Activated CD4-positive, alpha-beta T cell treated with anti-CD3 and anti-CD28 coated beads, Interleukin-2, Interleukin-4, amounts not matched to agents 100 ng/mL and 50 ng/mL, durations not matched to agents 16 hours and 8 hours (primary cell): ENCODE results near the gene MOB2.

Experiments
- DNase-seq: peaks from one replicate; pipeline ENCODE4 v3.0.0-alpha.2; 2020; ENCODE audit warnings: low spot score

MOB2 gene

DNA sequence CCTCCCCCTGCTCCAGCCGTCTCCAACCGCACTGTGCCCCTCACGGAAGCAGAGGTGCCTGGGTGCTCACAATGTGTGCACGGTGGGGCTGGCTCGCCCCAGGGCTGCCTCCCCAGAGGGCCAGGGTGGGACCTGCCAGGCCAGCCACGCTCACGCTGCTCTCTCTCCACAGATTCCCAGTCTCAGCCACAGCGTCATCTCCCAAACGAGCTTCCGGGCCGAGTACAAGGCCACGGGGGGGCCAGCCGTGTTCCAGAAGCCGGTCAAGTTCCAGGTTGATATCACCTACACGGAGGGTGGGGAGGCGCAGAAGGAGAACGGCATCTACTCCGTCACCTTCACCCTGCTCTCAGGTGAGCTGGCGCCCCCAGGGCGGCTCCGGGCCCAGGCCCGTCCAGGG is 30.4 kb downstream of the MOB2 start:
- no peak for DNase-seq

DNA sequence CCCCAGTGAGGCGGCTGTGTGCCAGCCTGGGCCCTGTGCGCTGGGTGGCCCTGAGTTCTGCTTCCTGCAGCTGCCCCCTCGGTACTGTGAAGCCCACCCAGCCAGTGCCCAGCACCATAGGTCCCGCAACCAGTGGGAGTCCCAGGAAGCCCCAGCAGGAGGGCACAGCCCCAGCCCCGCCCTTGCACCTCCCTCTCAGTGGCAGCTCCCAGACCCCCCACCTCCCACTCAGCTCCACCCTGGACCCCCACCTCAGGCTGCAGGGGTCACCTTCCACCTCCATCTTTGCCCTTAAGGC is 30.9 kb downstream of the MOB2 start:
- DNase-seq = no peak

DNA sequence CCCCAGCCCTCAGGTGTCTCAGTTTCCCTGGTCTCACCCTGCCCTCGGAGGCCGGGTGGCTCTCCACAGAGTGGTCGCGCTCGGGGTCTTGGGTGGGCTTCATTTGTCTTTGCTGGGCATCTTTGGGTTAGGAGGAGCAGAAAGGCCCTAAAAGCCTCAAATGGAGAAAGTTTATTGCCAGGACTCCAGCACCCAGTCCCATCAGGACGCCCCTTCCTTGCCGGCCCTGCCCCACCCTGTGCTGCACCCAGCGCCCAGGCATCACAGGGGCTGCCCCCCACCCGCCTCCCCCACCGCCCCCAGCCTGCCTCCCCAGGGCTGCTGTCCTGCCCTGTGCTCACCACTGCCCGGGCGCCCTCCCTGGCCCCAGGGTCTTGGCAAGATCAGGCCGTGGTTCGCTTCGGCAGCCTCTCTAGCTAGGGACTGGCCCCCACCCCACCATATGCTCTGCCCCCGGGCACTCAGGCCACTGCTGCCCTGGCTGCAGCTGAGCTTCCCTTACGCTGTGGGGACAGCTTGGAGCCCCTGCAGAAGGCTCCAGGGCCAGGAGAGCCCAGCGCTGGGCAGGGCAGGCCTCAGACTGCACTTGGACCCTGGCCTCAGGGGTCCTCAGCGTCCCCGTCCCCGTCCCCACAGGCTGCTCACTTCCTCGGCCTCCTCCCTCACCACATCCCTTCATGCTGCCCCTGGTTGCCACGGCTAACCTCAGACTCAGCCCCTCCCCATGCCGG is 31.4 kb downstream of the MOB2 start:
- no peak for DNase-seq

DNA sequence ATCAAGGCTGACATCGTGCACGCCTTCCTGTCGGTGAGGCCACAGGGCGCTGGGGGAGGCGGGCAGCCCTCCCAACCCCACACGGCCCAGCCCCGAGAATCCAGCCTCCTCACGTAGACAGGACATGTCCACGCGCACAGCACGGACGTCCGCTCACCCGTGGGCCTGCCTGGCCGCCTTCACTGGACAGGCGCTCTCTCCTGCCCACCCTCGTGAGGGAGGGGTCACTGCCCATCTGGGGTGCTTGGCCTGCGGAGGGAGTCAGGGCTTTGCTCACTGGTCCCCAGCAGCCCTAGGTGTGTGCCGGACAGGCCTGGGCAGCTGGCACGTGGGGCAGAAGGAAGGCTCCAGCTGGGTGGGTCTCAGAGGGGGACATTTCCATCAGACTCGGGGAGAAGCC is 32.0 kb downstream of the MOB2 start:
- DNase-seq = no peak

GRCh38 chr11:1453611-1454034 is 33.0 kb downstream of the MOB2 start:
- DNase-seq = peak; percentile 31

- DNase-seq = no peak
Measured at GRCh38 chr11:1452744-1453143, 33.8 kb downstream of the MOB2 start.

DNA sequence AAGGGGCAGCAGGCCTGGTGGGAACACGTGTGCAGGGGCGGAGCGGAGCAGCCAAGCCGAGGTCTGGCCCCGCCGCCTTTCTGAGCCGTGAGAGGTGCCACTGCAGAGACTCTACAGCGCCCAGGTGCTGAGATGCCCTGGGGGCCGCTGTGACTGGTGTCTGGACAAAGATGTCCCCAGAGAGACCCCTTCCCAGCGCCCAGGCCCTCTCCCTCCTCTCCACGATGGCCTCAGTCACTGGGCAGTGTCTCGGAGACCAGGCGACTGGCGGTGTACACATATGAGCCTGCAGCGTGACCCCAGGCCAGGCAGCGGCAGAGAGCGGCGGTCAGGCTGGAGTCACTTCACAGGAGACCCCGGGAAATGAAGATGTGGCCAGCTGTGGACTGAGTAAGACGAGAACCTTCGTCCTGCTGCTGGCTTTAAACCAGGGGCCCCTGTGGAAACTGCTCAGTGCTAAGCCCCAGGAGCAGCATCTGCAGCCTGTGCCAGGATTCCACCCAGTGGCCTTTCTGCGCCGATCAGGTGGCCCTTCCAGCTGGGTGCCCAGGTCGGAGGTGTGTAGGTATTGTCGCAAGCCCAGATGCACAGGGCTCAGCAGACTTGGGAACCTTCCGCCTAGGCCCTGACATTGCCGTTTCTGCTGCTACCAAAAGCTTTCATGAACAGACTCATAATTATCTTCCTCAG is 34.7 kb downstream of the MOB2 start:
- DNase-seq = no peak

GRCh38 chr11:1450949-1451710 is 35.4 kb downstream of the MOB2 start:
- no peak for DNase-seq

DNA sequence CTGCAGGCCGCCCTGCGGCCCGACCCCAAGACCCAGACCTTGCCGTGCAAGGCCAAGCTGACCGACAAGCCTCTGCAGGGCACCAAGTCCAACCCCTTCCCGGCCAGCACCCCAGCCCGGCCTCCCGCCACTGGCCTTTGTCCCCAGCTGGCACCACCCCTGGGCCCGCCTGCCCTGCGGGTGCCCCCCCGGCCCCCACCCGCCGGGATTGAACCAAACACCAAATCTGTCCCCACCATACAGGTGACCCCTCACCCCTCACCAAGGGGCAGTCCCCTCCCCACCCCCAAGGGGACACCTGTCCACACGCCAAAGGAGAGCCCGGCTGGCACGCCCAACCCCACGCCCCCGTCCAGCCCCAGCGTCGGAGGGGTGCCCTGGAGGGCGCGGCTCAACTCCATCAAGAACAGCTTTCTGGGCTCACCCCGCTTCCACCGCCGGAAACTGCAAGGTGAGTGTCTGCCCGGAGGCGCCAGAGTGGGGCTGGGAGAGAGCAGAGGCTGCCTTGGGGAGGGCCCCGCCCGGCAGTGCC is 36.2 kb downstream of the MOB2 start:
- no peak for DNase-seq

- no peak for DNase-seq
Measured at GRCh38 chr11:1449490-1450243, 36.9 kb downstream of the MOB2 start.

GRCh38 chr11:1448882-1449281 is 37.7 kb downstream of the MOB2 start:
- no peak for DNase-seq

GRCh38 chr11:1447845-1448825 is 38.4 kb downstream of the MOB2 start:
- DNase-seq = no peak

GRCh38 chr11:1446623-1447022 is 40.0 kb downstream of the MOB2 start:
- DNase-seq = no peak

DNA sequence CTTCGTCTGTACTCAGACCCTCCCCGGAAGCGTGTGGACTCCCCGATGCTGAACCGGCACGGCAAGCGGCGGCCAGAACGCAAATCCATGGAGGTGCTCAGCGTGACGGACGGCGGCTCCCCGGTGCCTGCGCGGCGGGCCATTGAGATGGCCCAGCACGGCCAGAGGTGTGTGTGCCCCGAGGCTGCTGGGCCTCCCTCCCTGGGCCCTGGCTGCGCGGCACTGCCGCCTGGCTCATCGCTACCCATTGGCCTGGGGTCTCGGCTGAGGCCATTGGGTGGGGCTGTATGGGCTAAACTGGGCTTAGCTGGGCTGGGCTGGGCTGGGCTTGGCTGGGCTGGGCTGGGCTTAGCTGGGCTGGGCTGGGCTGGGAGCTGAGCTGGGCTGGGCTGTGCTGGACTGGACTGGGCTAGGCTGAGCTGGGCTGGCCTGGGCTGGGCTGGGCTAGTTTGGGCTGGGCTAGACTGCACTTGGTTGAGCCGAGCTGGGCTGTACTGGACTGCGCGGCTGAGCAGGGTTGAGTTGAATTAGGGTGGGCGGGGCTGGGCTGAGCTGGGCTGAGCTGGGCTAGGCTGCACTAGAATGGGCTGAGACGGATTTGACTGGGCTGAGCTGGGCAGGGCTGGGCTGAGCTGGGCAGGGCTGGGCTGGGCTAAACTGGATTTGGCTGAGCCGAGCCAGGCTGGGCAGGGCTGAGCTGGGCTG is 40.7 kb downstream of the MOB2 start:
- DNase-seq = no peak

DNA sequence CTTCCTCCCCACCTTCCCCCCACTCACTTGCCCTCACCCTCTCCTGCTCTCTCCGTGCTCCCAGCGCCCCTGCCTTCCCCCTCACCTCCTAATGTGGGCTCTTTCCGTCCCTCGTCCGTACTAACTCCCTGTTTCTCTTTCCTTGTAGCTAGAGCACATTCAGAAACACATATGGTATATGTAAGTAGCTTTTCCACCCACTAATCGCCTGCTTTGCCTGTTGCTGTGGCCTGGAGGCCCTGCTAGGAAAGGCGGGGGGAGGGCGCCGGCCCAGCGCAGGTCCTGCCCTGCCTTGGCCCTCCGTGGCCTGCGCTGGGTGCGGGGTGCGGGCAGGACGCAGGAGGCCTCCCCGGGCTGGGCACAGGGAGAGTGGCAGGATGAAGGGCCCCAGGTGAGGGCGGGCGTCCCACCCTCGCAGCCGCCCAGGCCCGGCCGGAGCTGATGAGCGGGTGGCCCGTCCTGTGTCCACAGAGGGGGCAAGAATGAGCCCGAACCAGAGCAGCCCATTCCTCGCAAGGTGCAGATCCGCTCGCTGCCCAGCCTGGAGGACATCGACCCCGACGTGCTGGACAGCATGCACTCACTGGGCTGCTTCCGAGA is 41.7 kb downstream of the MOB2 start:
- DNase-seq = no peak

DNA sequence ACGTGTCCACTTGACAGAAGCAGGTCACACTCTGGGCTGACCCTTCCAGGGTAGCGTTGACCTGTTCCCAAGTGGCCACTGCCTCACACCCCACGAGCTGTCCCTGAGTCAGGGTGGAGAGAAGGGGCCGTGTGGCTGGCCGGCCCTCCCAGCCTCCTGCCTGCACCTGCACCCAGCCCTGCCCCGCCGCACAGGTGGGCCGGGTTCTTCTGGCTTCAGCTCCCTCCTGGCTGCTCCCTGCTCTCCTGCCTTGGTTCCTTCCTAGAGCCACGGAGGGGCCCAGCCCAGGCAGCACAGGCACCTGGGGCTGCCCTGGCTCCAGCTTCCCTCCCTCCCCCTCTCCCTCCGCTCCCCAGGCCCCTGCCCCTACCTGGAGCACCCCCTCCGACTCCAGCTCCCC is 42.3 kb downstream of the MOB2 start:
- no peak for DNase-seq

- DNase-seq = no peak
Measured at GRCh38 chr11:1443737-1444136, 42.8 kb downstream of the MOB2 start.

GRCh38 chr11:1442807-1443366 is 43.7 kb downstream of the MOB2 start:
- DNase-seq = no peak

GRCh38 chr11:1442163-1442562 is 44.4 kb downstream of the MOB2 start:
- no peak for DNase-seq

- DNase-seq = no peak
Measured at GRCh38 chr11:1440496-1440895, 46.1 kb downstream of the MOB2 start.
